Uterus (tissue), 4 donors: ENCODE results near the gene KRT6B. TPM values are rescaled to one million over a fixed set of nuclear protein-coding genes. Genes with fewer than 3 reads are reported as not detected.

Source experiments
- DNase-seq, 2 donors: peaks; one replicate each; pipeline ENCODE4 v3.0.0-alpha.2; 2019 to 2020
- H3K27ac ChIP-seq, 2 donors: fragments of 200-600 bp; sonication (generic); 1 replicate in 1 of 2; 2 replicates in 1 of 2; pipeline ENCODE4 v1.5.1; 2016 to 2018
- H3K27me3 ChIP-seq, 2 donors: fragments of 200-600 bp; sonication (generic); one replicate each; pipeline ENCODE4 v1.5.1; 2018 to 2019; ENCODE audit warnings: control low read depth in 1 of 2
- H3K36me3 ChIP-seq, 2 donors: fragments of 200-600 bp; sonication (generic); one replicate each; pipeline ENCODE4 v1.5.1; 2019; ENCODE audit warnings: control low read depth in 1 of 2
- H3K4me1 ChIP-seq, 2 donors: fragments of 200-600 bp; sonication (generic); one replicate each; pipeline ENCODE4 v1.5.1; 2018 to 2019; ENCODE audit warnings: control low read depth in 1 of 2
- H3K4me3 ChIP-seq, 2 donors: fragments of 200-600 bp; sonication (generic); 1 replicate in 1 of 2; 2 replicates in 1 of 2; pipeline ENCODE4 v1.5.1; 2018 to 2019; ENCODE audit warnings: mild to moderate bottlenecking in 1 of 2
- H3K9me3 ChIP-seq, 2 donors: fragments of 200-600 bp; sonication (generic); one replicate each; pipeline ENCODE4 v1.5.1; 2019; ENCODE audit warnings: control low read depth in 1 of 2
- POLR2A ChIP-seq, 2 donors: fragments of 450-650 bp; IDR thresholded peaks; one replicate each; pipeline ENCODE4 v1.6.1; 2016; ENCODE audit warnings: antibody characterized with exemption in 2 of 2, mild to moderate bottlenecking in 1 of 2, moderate library complexity in 1 of 2
- intact Hi-C: fragments of 100-400 bp; cut with DNase I; formaldehyde crosslinking; loops from one replicate; pipeline ENCODE4 v1.15.1; 2023; ENCODE audit warnings: low total_unique reads
- total RNA-seq, 4 donors: library from RNA; depleted of rRNA in 3 of 4; stranded (reverse); fragments of >200 nt in 3 of 4; gene quantifications; one replicate each; pipeline versions ENCODE4 v1.1.0 to v1.2.4, GENCODE V29; 2014 to 2023
- TF ChIP-seq, protein P1 (sequence below), 4 experiments: fragments of 200-600 bp in 2 of 4; fragments of 450-650 bp in 2 of 4; sonication (generic) in 2 of 4; IDR thresholded peaks; one replicate each; pipeline ENCODE4 v1.5.1; 2016 to 2019; ENCODE audit warnings: antibody characterized with exemption in 4 of 4, mild to moderate bottlenecking in 2 of 4, moderate library complexity in 1 of 4
- donor health status: DM: yes; HTN: yes; CAD: no.

Gene KRT6B
- total RNA-seq, 4 donors from 2014 or later: not detected

DNA sequence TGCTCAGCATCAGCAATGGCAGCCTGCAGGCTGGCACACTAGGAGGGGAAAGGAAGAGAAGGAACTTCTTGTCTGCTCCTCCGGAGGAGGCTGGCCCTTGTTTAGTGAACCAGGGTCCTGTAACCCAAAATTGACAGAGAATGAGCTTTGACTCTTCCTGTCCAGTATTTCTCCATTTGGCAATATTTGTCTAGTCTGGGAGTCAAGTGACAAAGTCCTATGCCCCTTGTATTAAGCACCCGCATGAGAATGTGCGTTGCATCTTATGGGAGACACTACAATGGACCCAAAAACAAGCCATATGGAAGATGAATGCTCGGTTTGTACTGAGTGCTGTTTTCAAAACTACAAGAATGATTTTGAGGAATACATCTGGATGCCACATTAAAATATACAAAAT, 17.9 kb upstream of the KRT6B start:
- no peak overlapping the region for H3K27ac ChIP-seq
- TF ChIP-seq, protein P1, sequence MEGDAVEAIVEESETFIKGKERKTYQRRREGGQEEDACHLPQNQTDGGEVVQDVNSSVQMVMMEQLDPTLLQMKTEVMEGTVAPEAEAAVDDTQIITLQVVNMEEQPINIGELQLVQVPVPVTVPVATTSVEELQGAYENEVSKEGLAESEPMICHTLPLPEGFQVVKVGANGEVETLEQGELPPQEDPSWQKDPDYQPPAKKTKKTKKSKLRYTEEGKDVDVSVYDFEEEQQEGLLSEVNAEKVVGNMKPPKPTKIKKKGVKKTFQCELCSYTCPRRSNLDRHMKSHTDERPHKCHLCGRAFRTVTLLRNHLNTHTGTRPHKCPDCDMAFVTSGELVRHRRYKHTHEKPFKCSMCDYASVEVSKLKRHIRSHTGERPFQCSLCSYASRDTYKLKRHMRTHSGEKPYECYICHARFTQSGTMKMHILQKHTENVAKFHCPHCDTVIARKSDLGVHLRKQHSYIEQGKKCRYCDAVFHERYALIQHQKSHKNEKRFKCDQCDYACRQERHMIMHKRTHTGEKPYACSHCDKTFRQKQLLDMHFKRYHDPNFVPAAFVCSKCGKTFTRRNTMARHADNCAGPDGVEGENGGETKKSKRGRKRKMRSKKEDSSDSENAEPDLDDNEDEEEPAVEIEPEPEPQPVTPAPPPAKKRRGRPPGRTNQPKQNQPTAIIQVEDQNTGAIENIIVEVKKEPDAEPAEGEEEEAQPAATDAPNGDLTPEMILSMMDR (IDR thresholded peaks at IDR 0.05): no peak
- TF ChIP-seq POLR2A (IDR thresholded peaks at IDR 0.05): no peak
- H3K9me3 ChIP-seq: no peaks in the 10 kb centered on the region
- DNase-seq: no peak
- no peaks in the 10 kb centered on the region for H3K27me3 ChIP-seq
- H3K36me3 ChIP-seq: no peaks in the 10 kb centered on the region
- no peaks in the 10 kb centered on the region for H3K4me1 ChIP-seq
- intact Hi-C loops: no loop called here
- no peak overlapping the region for H3K4me3 ChIP-seq

GRCh38 chr12:52464897-52465296, 13.0 kb upstream of the KRT6B start:
- intact Hi-C loops: no loop called here
- H3K27ac ChIP-seq: no peak overlapping the region
- no peaks in the 10 kb centered on the region for H3K27me3 ChIP-seq

GRCh38 chr12:52461693-52462092, 9.7 kb upstream of the KRT6B start:
- DNase-seq: no peak
- Histone ChIP-seq H3K36me3 (no peaks in the 10 kb centered on the region), H3K4me1 (no peaks in the 10 kb centered on the region), H3K9me3 (no peaks in the 10 kb centered on the region), H3K27me3 (no peaks in the 10 kb centered on the region), H3K4me3 (no peak overlapping the region), H3K27ac (no peak overlapping the region)
- intact Hi-C loops: no loop called here
- TF ChIP-seq, protein P1 (IDR thresholded peaks at IDR 0.05): no peak

More at GRCh38 chr12:52464897-52465296, 13.0 kb upstream of the KRT6B start:
- H3K4me1 ChIP-seq: no peaks in the 10 kb centered on the region
- no peak overlapping the region for H3K4me3 ChIP-seq
- H3K9me3 ChIP-seq: no peaks in the 10 kb centered on the region
- no peak for TF ChIP-seq POLR2A (IDR thresholded peaks at IDR 0.05)
- no peaks in the 10 kb centered on the region for H3K36me3 ChIP-seq
- no peak for DNase-seq

GRCh38 chr12:52458861-52459260, 6.9 kb upstream of the KRT6B start:
- Histone ChIP-seq H3K4me1 (no peaks in the 10 kb centered on the region), H3K27me3 (no peaks in the 10 kb centered on the region), H3K4me3 (no peak overlapping the region), H3K9me3 (no peaks in the 10 kb centered on the region), H3K27ac (no peak overlapping the region), H3K36me3 (no peaks in the 10 kb centered on the region)
- DNase-seq: no peak
- TF ChIP-seq, protein P1 (IDR thresholded peaks at IDR 0.05): no peak
- TF ChIP-seq POLR2A (IDR thresholded peaks at IDR 0.05): no peak
- intact Hi-C loops: no loop called here

- DNase-seq: no peak
- intact Hi-C loops: no loop called here
- Histone ChIP-seq H3K27ac (no peak overlapping the region), H3K4me3 (no peak overlapping the region), H3K9me3 (no peaks in the 10 kb centered on the region), H3K36me3 (no peaks in the 10 kb centered on the region), H3K27me3 (no peaks in the 10 kb centered on the region), H3K4me1 (no peaks in the 10 kb centered on the region)
- no peak for TF ChIP-seq POLR2A (IDR thresholded peaks at IDR 0.05)
- TF ChIP-seq, protein P1 (IDR thresholded peaks at IDR 0.05): no peak
Measured at GRCh38 chr12:52455821-52456220, 3.9 kb upstream of the KRT6B start.
